IPS-11a (cell line): Measurements from ENCODE around the gene TJP1.
"Not testable (repeated sequence)": the region's sequence is repeated elsewhere in the genome, so short reads cannot be mapped to it uniquely, and the experiment has no call there.

Source experiments
- H3K4me3 ChIP-seq: one replicate; pipeline ENCODE4 v1.5.1; 2013; ENCODE audit warnings: low read depth, low read length, control low read depth

Gene TJP1

GRCh38 chr15:29685156-29686078, 136.9 kb downstream of the TJP1 start:
- no peak overlapping the region for H3K4me3 ChIP-seq

GRCh38 chr15:29682781-29683180, 139.5 kb downstream of the TJP1 start:
- no peak overlapping the region for H3K4me3 ChIP-seq

DNA sequence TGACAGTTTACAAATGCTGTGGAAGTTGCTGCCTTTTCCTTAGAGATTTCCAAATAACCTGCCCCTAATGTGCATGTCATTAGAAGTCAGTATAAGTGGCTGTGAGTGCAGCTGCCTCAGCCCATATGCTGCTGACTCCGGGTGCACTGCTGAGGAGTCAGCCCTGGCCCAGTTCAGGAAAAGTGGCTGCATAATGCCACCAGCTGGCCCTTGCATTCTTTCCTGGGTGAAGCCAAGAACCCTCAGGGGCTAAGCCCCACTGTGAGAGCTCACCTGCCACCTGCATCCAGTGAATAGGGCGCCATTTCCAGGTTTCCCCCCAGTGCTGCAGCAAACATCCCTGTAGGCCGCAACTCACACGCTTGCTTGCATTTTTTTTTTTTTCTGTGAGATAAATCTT, 139.9 kb downstream of the TJP1 start:
- no peak overlapping the region for H3K4me3 ChIP-seq

GRCh38 chr15:29681946-29682345, 140.3 kb downstream of the TJP1 start:
- no peak overlapping the region for H3K4me3 ChIP-seq

GRCh38 chr15:29681166-29681845, 141.0 kb downstream of the TJP1 start:
- no peak overlapping the region for H3K4me3 ChIP-seq

GRCh38 chr15:29680465-29681165, 141.7 kb downstream of the TJP1 start:
- no peak overlapping the region for H3K4me3 ChIP-seq

DNA sequence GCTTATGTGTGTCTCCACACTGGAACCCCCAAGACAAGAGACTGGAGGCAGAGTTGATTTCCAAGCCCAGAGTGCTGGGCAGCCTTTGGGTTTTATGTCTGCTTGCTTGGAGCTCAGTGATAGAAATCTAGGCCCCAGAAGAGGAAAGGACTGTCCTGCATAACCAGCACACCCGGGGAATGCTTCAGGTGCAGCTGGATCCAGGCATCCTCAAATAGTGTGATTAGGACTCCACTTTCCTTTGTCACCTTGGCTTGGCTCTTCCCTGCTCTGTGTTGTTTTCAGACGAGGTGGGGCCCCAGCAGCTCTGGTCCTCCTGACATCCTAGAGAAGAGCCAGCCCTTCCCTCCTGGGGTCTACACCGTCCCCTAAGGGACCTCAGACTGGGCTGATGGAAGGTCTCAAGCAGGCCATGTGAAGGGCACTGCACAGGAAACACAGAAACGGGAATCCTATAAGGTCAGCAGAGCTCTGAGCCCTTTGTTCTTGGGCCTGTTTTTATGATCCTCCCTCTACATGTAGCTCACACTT, 143.7 kb downstream of the TJP1 start:
- no peak overlapping the region for H3K4me3 ChIP-seq

- no peak overlapping the region for H3K4me3 ChIP-seq
Measured at GRCh38 chr15:29677871-29678461, 144.3 kb downstream of the TJP1 start.

- H3K4me3 ChIP-seq = no peak overlapping the region
Measured at GRCh38 chr15:29677455-29677854, 144.8 kb downstream of the TJP1 start.

DNA sequence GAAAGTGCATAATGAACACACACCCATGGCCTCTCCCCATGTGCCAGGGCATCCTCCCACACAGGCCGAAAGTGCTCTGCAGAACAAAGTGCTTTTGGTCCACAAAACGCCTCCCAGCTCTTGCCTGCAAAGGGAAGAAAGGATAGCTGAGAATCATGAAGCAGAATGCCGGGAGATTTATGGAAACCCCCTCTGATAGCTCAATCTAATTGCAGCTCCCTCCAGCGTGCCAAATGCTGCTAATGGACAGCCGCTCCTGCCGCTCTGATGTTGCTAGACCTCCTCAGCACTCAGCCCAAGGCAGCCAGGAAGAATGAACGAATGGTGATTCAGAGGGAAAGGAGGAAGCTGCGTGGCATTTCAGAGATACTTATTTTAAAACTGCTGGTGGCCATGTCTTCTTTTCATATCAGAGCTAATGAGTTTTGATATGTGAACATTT, 145.3 kb downstream of the TJP1 start:
- H3K4me3 ChIP-seq = no peak overlapping the region

- not testable (repeated sequence) for H3K4me3 ChIP-seq
Measured at GRCh38 chr15:29676374-29676960, 145.8 kb downstream of the TJP1 start.

- H3K4me3 ChIP-seq = peak overlapping the region; percentile 60
Measured at GRCh38 chr15:29675791-29676301, 146.4 kb downstream of the TJP1 start.

DNA sequence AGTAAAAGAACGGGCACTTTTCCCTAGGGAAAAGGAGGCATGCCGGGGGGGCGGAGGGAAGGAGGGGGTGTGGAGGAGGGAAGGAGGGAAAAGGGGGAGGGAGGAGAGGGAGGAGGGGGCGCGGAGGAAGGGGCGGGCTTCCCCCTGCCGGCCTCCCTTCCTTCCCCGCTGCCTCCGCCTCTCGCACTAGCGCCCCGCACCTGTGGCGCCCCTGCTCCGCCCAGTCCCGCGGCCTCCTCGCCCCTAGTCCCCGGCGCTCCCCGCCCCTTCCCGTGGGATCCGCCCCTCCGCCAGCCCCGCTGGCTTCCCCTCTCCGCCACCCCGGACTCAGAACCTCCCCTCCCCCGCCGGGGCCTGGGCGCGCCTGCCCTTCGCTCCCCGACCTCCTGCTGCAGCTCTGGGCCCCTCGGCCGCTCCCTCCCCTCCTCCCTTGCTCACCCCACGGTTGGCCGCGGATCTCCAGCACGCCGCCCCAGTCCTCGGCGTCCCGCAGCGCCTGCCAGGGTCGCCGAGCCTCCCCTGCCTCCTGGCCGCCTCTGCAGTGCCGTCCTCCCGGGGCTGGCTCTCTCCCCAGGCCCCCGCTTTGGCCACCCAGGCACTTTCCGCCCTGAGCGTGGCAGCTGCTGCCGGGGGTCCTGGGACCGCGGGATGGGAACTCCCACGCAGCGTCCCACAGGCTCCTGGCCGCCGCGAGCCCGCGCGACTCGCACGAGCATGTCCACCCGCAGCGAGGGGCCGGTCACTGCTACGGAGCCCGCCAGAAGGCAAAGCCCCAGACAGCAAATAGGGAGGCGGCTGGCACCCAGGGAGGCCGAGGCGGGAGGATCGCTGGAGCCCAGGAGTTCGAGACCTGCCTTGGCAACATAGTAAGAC, 147.4 kb downstream of the TJP1 start:
- H3K4me3 ChIP-seq = peak overlapping the region; percentile 60

GRCh38 chr15:29672923-29673809, 149.1 kb downstream of the TJP1 start:
- no peak overlapping the region for H3K4me3 ChIP-seq

GRCh38 chr15:29672446-29672845, 149.8 kb downstream of the TJP1 start:
- H3K4me3 ChIP-seq = no peak overlapping the region

GRCh38 chr15:29672046-29672445, 150.2 kb downstream of the TJP1 start:
- H3K4me3 ChIP-seq = not testable (repeated sequence)

DNA sequence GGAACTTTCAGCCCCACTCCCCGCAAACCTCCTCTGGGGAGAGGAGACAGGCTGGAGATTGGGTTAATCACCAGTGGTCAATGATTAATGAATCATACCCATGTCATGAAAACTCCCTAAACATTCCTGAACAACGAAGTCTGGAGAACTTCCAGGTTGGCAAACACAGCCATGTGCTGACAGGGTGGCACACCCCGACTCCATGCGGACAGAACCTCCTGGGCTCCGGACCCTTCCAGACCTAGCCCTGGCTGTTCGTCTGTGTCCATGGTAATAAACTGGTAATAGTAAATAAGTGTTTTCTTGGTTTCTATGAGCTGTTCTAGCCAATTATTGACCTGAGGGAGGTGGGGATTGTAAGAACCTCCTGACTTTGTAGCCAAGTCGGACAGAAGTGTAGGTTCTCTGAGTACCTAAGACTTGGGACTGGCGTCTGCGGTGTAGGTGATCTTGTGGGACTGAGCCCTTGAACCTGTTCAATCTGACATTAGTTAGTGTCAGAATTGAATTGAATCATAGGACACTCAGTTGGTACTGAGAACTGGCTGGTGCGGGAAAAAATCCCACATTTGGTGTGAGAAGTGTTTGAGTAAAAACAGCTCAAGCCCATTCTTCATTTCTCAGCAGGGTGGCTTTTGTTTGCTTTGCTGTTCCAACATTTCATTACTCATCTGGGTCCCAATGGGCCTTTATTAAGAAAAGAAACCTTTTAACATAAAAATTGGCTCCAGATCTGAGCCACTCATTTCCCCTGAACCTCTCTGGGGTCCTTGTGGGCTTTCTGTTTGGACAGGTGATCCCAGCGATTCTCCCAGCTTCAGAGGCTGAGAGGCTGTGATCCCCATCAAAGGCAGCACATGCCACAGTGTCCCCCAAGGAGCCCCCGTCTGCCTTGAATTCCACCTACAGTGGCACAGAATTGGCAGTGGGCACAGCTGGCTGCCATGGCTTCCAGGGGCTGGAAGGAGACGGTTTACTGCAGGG, 151.0 kb downstream of the TJP1 start:
- H3K4me3 ChIP-seq = no peak overlapping the region
